HL-60 (cell line): ENCODE measurements around the gene UCP3.

ENCODE experiments used
- POLR2AphosphoS5 ChIP-seq: IDR thresholded peaks from 2 replicates; pipeline ENCODE4 v1.6.1; 2012; ENCODE audit warnings: low read depth
- TF ChIP-seq, protein P1 (sequence below): IDR thresholded peaks from one replicate; pipeline ENCODE4 v1.5.1; 2011; ENCODE audit warnings: low read length, control low read depth, inconsistent platforms; ENCODE audit not compliant: insufficient read depth

DNA sequence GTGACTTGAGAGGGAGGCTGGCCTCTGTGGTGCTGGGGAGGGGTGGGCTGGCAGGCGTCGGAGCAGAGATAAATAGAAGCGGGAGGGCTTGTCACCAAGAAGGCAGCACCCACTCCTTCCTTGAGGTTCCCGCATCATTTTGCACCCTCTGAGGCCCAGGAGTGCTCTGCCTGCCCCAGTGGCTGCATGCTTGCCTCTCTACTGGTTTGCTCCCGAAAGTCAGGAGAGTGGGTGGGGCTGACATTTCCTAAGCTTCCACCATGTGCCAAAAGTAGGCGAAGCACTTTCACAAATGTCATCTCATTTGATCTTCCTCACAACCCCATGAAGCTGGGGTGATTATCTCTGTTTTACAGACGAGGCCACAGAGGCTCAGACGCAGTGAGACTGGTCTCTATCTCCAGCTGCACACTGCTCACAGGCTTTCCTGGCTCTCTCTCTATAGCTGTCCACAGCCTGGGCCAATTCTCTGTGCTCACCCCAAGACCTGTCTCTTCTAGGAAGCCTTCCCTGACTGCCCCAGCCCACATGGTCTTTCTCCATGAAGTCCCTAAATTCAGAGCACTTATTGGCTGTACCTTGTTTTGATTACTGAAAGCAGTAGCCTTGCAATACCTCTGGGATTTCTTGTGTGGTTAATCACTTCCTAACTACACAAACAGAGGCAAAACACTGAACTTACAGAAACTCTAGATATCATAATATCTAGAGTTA is 2.6 kb upstream of the UCP3 start:
- TF ChIP-seq, protein P1, sequence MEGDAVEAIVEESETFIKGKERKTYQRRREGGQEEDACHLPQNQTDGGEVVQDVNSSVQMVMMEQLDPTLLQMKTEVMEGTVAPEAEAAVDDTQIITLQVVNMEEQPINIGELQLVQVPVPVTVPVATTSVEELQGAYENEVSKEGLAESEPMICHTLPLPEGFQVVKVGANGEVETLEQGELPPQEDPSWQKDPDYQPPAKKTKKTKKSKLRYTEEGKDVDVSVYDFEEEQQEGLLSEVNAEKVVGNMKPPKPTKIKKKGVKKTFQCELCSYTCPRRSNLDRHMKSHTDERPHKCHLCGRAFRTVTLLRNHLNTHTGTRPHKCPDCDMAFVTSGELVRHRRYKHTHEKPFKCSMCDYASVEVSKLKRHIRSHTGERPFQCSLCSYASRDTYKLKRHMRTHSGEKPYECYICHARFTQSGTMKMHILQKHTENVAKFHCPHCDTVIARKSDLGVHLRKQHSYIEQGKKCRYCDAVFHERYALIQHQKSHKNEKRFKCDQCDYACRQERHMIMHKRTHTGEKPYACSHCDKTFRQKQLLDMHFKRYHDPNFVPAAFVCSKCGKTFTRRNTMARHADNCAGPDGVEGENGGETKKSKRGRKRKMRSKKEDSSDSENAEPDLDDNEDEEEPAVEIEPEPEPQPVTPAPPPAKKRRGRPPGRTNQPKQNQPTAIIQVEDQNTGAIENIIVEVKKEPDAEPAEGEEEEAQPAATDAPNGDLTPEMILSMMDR = no peak
- TF ChIP-seq POLR2AphosphoS5 = no peak
